Measurements from ENCODE around the gene CELF2.

GRCh38 chr10:11074536-11075267, 57.0 kb downstream of the CELF2 start:
- TF ChIP-seq, protein P1, sequence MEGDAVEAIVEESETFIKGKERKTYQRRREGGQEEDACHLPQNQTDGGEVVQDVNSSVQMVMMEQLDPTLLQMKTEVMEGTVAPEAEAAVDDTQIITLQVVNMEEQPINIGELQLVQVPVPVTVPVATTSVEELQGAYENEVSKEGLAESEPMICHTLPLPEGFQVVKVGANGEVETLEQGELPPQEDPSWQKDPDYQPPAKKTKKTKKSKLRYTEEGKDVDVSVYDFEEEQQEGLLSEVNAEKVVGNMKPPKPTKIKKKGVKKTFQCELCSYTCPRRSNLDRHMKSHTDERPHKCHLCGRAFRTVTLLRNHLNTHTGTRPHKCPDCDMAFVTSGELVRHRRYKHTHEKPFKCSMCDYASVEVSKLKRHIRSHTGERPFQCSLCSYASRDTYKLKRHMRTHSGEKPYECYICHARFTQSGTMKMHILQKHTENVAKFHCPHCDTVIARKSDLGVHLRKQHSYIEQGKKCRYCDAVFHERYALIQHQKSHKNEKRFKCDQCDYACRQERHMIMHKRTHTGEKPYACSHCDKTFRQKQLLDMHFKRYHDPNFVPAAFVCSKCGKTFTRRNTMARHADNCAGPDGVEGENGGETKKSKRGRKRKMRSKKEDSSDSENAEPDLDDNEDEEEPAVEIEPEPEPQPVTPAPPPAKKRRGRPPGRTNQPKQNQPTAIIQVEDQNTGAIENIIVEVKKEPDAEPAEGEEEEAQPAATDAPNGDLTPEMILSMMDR (conservative IDR thresholded peaks at IDR 0.05): no peak
- no peak for TF ChIP-seq ZFX (IDR thresholded peaks at IDR 0.05)
